GM19455 (cell line): ENCODE data around the gene ADK.
"Not testable (repeated sequence)": the region's sequence is repeated elsewhere in the genome, so short reads cannot be mapped to it uniquely, and the experiment has no call there.

Source experiments
- ATAC-seq: cut with Tn5 transposase; IDR thresholded peaks from one replicate; pipeline ENCODE4 v1.9.1; 2021; ENCODE audit not compliant: unreplicated experiment

Gene ADK

GRCh38 chr10:74150990-74151878, at the start of gene ADK:
Gene ADK (plus strand): TSS chr10:74151221. CDS start chr10:74151279, 58 bp downstream.
- ATAC-seq = peak; percentile 81

GRCh38 chr10:74103560-74104258, 47.3 kb upstream of the ADK start:
- no peak for ATAC-seq

DNA sequence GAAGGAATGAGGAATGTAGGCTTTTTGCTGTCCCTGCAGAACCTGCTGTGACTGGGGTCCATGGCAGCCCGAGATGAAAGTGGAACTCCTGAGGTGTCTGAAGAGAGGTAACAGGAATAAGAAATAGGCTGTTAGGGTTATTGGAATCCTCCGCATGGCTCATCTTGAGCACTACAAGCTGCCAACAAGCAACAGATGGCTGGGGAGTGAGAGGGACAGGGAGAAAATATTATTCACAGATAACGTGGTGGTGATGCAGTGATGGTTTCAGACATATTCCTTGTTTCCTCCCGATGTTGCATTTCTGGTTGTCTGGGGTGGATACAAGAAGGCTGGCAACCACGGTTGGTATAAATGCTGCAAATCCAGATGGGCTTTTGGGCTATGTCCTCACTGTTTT, 46.5 kb upstream of the ADK start:
- no peak for ATAC-seq

GRCh38 chr10:74104996-74105395, 46.0 kb upstream of the ADK start:
- no peak for ATAC-seq

- no peak for ATAC-seq
Observed at GRCh38 chr10:74107391-74107790, 43.6 kb upstream of the ADK start.

DNA sequence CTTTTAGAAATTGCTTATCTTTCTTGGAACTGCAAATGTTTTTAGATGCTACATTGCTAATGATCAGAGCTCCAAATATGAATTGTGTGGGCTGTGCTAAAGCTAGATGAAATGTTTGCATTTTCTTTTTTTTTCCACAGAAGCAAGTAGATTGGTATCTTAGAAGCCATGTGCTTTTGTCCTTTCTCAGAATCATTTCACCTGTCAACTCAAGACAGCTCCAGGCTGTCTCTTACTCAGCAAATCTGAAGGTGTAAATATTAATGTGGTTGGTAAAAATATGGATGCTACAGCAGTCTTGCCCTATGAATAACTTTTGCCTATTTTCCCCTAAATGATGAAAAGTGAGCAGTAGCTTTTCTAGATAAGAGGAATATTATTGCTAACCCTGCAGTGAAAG, 41.6 kb upstream of the ADK start:
- no peak for ATAC-seq

DNA sequence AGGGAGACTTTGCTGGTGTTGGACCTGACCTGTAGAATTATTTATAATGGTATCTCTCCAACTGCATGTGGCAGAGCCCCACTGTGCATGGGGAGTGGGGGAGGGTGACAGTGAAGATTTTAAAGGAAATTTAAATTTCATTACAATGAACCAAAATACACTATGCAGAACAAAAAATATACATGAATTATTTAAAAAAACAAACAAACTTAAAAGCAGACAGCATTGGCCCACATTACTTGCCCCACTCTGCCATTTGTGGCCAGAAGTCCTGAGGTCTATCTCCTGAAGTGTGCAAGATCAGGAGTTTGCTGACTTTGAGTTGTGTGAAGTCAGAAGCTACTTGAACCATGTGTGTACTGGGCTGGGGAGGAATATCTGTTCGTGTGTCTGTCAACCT, 40.9 kb upstream of the ADK start:
- ATAC-seq = no peak

- ATAC-seq = no peak
Observed at GRCh38 chr10:74111799-74112198, 39.2 kb upstream of the ADK start.

DNA sequence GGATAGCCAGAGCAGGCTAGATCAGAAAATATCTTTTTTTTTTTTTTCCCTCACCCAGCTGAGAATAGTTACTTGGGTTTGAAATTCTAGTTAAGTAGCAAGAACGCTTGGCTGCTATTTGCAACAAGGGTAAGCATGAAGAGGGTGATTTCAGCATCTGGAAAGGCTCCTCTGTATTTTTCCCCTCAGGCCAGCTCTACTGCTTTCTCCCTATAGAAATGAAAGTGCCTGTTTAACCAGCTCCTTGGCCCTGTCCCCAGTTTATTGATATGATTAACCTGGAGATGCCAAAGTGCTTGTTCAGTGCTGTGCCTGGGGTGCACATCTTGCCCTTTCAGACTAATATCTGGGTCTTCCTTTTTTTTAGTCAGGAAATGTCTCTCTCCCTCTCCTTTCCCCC, 37.5 kb upstream of the ADK start:
- ATAC-seq = no peak

DNA sequence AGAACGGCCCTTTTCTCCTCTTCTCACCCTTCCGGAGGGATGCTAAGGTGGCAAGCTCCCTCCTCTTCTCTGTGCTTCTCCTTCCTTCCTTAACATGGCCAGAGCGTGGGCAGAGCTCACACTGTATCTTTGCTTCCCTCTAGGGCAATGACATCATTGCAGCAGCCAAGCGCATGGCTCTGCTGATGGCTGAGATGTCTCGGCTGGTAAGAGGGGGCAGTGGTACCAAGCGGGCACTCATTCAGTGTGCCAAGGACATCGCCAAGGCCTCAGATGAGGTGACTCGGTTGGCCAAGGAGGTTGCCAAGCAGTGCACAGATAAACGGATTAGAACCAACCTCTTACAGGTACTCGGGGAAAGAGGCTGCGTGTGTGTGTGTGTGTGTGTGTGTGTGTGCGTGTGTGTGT, 37.0 kb upstream of the ADK start:
- no peak for ATAC-seq

DNA sequence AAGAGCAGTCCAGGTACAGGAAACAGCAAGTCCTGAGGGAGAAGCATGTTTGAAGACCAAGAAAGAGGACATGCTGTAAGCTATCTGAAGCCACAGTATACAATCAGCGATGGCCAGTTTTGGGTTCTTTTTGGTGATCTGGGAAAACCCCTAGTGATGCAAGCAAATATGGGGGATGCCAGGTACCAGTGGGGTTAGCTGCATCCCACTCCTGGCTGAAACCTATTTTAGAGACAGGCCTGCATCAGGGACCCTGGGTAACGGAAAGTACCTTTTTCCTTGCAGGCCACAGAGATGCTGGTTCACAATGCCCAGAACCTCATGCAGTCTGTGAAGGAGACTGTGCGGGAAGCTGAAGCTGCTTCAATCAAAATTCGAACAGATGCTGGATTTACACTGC, 33.3 kb upstream of the ADK start:
- ATAC-seq = no peak

- ATAC-seq = no peak
Observed at GRCh38 chr10:74118804-74119203, 32.2 kb upstream of the ADK start.

DNA sequence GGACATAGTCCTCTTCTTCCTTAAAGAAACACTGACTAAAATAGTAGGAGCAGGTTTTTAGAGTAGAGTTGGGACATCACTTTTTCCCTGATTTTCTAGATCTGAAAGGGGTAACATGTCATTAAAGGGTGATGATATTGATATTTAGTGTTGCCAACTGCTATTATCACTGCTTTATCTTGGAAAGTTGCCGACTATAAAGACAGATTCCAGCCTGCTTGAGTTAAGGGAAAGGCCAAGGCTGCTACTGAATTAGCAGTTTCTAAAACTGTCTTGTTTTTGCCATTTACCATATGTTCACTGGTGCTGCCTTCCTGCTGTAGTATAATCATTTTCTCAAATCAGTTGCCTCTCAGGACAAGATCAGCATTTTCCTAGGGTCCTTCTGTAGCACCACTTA, 30.1 kb upstream of the ADK start:
- no peak for ATAC-seq

DNA sequence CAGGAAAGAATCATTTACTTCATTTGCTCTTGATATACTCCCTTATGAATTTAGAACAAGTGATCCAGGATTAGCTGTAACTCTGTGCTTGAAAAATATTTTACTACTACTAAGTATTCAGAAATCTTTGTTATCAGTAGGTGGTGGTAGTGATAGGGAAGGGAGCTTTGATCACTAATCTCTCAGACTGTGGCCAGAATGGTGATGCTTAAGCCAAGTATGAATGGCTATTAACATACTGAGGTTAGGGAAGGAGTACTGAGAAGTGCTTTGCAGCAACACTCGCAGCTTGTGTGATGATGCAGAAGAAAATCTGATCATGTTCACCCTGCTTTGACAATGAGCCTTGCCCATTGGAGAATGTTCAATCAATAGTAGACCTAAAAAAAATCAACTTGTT, 29.7 kb upstream of the ADK start:
- no peak for ATAC-seq

GRCh38 chr10:74122060-74122459, 29.0 kb upstream of the ADK start:
- no peak for ATAC-seq

- no peak for ATAC-seq
Observed at GRCh38 chr10:74123081-74123480, 27.9 kb upstream of the ADK start.

DNA sequence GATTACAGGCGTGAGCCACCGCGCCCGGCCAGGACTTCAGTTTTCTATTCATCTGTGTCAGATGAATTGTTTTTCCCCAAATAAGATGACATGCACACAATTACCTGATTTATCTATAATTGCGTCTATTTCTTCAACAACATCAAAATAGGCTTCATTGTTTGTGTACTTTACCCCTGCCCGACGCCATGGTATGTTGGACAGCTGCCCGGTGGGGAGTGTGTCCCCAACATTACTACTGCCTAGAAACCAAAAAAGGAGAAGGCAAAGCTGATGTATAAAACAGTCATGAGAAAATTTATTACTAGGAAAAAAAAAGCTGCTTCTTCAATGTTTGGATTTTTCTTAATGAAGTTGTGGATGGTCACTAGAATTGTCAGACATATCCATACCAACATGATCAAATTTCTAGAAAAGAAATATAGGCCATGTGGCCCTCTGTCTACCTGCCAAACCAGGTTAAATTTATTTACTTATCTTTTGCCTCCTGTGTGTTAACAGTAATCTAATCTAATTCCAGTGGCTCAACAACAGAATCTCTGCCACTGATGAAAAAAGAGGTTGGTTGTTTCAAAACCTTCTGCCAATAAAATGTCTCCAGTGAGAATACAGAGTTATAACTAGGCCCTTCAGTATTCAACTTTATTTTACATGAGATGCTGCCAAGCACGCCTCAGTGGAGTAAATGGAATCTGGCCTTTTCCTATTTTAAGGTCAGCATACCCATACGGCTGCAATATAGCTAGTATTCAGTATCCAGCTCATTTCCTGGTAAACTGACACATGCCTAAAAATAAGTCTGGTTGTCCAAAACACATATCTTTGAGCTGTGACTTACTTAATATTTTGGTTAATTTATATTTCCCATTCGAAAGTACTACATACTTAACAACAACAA, 16.8 kb upstream of the ADK start:
- no peak for ATAC-seq

- no peak for ATAC-seq
Observed at GRCh38 chr10:74135452-74135851, 15.6 kb upstream of the ADK start.

GRCh38 chr10:74137992-74138391, 13.0 kb upstream of the ADK start:
- ATAC-seq = no peak

- ATAC-seq = not testable (repeated sequence)
Observed at GRCh38 chr10:74138596-74138995, 12.4 kb upstream of the ADK start.

- ATAC-seq = no peak
Observed at GRCh38 chr10:74139981-74140380, 11.0 kb upstream of the ADK start.
